ENCODE data around the gene NFS1. TPM values are rescaled to one million over a fixed set of nuclear protein-coding genes. Genes with fewer than 3 reads are reported as not detected.

Gene NFS1
- polyA plus RNA-seq, 1 of the 3 experiments (the other 2 are of a cell fraction): 75.6 TPM

GRCh38 chr20:35673884-35674283 lies 25.3 kb downstream of the NFS1 start:
- no peaks in the 10 kb centered on the region for H3K4me1 ChIP-seq (ENCODE audit: control insufficient read depth in 1 of 2, insufficient read depth in 2 of 2, low read depth in 1 of 2, low read length in 1 of 2)
- H2AFZ ChIP-seq (ENCODE audit: low read depth): no peak overlapping the region
- no peak for DNase-seq
- H3K9me2 ChIP-seq: no peaks in the 10 kb centered on the region
- no peak overlapping the region for H3K4me2 ChIP-seq
- no peak for TF ChIP-seq NRF1 (IDR thresholded peaks at IDR 0.05; ENCODE audit: low read depth, low read length)
- TF ChIP-seq GATA2 (CRISPR knock-in tag; IDR thresholded peaks at IDR 0.05): no peak
- TF ChIP-seq FOSL2 (IDR thresholded peaks at IDR 0.05; ENCODE audit: borderline replicate concordance, low read depth): no peak
- TF ChIP-seq NFIC (IDR thresholded peaks at IDR 0.05; ENCODE audit: borderline replicate concordance): no peak
- TF ChIP-seq RFX5 (IDR thresholded peaks at IDR 0.05; ENCODE audit: low read length): no peak
- no peak for TF ChIP-seq IRF3 (IDR thresholded peaks at IDR 0.05; ENCODE audit: low read depth, low read length)
- TF ChIP-seq ELF1 (IDR thresholded peaks at IDR 0.05): no peak
- no peak for TF ChIP-seq POLR2AphosphoS5 (IDR thresholded peaks at IDR 0.05; ENCODE audit: low read depth, low read length)
- TF ChIP-seq REST (IDR thresholded peaks at IDR 0.05; ENCODE audit: low read depth, low read length): no peak
- TF ChIP-seq CHD2 (IDR thresholded peaks at IDR 0.05; ENCODE audit: low read length, partially characterized antibody): no peak
- H3K27me3 ChIP-seq (ENCODE audit: insufficient read depth): no peaks in the 10 kb centered on the region
- H3F3A ChIP-seq (replicated peaks; ENCODE audit: insufficient read depth): no peaks in the 10 kb centered on the region
- H3K79me2 ChIP-seq (ENCODE audit: insufficient read depth): no peaks in the 10 kb centered on the region
- H3K9me3 ChIP-seq: no peaks in the 10 kb centered on the region
- no peak overlapping the region for H3K4me3 ChIP-seq (ENCODE audit: low read depth in 2 of 2, low read length in 1 of 2)
- peaks cover 39 to 44% of the 10 kb centered on the region in 2 experiments for H3K36me3 ChIP-seq (replicated peaks in 1 of 2; ENCODE audit: control insufficient read depth in 1 of 2, insufficient read depth in 2 of 2, low read length in 1 of 2)
- no peaks in the 10 kb centered on the region for H4K20me1 ChIP-seq (ENCODE audit: insufficient read depth)
- H3K9ac ChIP-seq: no peak overlapping the region
- 93% methylated on average over 3 of the region's 4 CpGs for WGBS (ENCODE audit: low lambda C conversion rate)
- no peak overlapping the region for H3K27ac ChIP-seq (ENCODE audit: low read depth in 2 of 2, low read length in 1 of 2)
- ChIA-PET POLR2A (no interaction called here), CTCF (no interaction called here)

- peaks cover 1% of the 10 kb centered on the region; the same call in 1 of the 2 replicates for H3K79me2 ChIP-seq (ENCODE audit: insufficient read depth)
- peaks cover 6% of the 10 kb centered on the region for H3F3A ChIP-seq (replicated peaks; ENCODE audit: insufficient read depth)
- H2AFZ ChIP-seq (ENCODE audit: low read depth): no peak overlapping the region
- 30% methylated on average over 1 of the region's 1 CpG for WGBS (ENCODE audit: low lambda C conversion rate)
- peaks cover 37 to 45% of the 10 kb centered on the region in 2 experiments for H3K36me3 ChIP-seq (replicated peaks in 1 of 2; ENCODE audit: control insufficient read depth in 1 of 2, insufficient read depth in 2 of 2, low read length in 1 of 2)
- no peak overlapping the region for H3K4me3 ChIP-seq (ENCODE audit: low read depth in 2 of 2, low read length in 1 of 2)
- H3K4me2 ChIP-seq: no peak overlapping the region
- H3K27me3 ChIP-seq (ENCODE audit: insufficient read depth): no peaks in the 10 kb centered on the region
- H3K27ac ChIP-seq (ENCODE audit: low read depth in 2 of 2, low read length in 1 of 2): no peak overlapping the region
- no peak overlapping the region for H3K9ac ChIP-seq
- CTCF ChIA-PET: interaction anchor here (0.6 to 1.4 kb wide), 2 partner anchors 285 to 469 kb away, joined by 3 read pairs; partner anchors contain the start of gene SCAND1
- no peaks in the 10 kb centered on the region for H4K20me1 ChIP-seq (ENCODE audit: insufficient read depth)
- H3K4me1 ChIP-seq (ENCODE audit: control insufficient read depth in 1 of 2, insufficient read depth in 2 of 2, low read depth in 1 of 2, low read length in 1 of 2): no peaks in the 10 kb centered on the region; a peak in 1 of 4 replicates
- POLR2A ChIA-PET: no interaction called here
- no peaks in the 10 kb centered on the region for H3K9me2 ChIP-seq
- no peak for DNase-seq
- no peaks in the 10 kb centered on the region for H3K9me3 ChIP-seq
- TF ChIP-seq RAD21 (IDR thresholded peaks at IDR 0.05; ENCODE audit: low read length) (no peak), EZH2phosphoT487 (IDR thresholded peaks at IDR 0.05; ENCODE audit: borderline replicate concordance, low read depth) (no peak), CHD2 (IDR thresholded peaks at IDR 0.05; ENCODE audit: low read length, partially characterized antibody) (no peak), TCF12 (IDR thresholded peaks at IDR 0.05) (no peak), SMC3 (IDR thresholded peaks at IDR 0.05; ENCODE audit: low read depth, low read length) (no peak), PBX3 (IDR thresholded peaks at IDR 0.05) (no peak), RFX5 (IDR thresholded peaks at IDR 0.05; ENCODE audit: low read length) (no peak), RXRA (IDR thresholded peaks at IDR 0.05; ENCODE audit: borderline replicate concordance, low read depth) (no peak), GATA2 (CRISPR knock-in tag; IDR thresholded peaks at IDR 0.05) (no peak), USF1 (IDR thresholded peaks at IDR 0.05; ENCODE audit: borderline replicate concordance, low read depth) (no peak), YY1 (IDR thresholded peaks at IDR 0.05; ENCODE audit: low read depth) (no peak), FOSL2 (IDR thresholded peaks at IDR 0.05; ENCODE audit: borderline replicate concordance, low read depth) (no peak), FOXM1 (IDR thresholded peaks at IDR 0.05; ENCODE audit: low read depth) (no peak), ELF1 (IDR thresholded peaks at IDR 0.05) (no peak)
These were observed 29.5 kb downstream of the NFS1 start for GRCh38 chr20:35669681-35670080.
